LNCAP (cell line): ENCODE data around the gene RRP1.

ENCODE experiments used
- TF ChIP-seq, protein P1 (sequence below): fragments of 450-650 bp; IDR thresholded peaks from 2 replicates; pipeline ENCODE4 v1.5.1; 2017; ENCODE audit warnings: mild to moderate bottlenecking

RRP1 gene

DNA sequence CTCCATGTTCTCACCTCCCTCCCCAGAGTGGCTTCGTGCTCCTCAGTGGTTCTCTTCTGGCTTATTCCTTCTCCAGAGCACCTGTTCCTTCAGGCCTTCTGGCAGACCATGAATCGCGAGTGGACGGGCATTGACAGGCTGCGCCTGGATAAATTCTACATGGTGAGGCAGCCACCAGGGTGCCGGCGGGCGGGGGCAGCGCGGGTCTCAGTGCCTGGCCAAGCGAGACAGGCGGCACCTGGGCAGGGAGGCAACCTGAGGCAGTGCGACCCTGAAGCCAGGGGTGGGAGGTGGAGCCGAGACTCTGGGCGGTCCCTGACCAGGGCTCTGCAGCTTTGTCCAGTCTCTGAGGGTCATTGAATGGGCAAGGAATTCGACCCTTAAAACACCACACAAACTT, 3.9 kb downstream of the RRP1 start:
- TF ChIP-seq, protein P1, sequence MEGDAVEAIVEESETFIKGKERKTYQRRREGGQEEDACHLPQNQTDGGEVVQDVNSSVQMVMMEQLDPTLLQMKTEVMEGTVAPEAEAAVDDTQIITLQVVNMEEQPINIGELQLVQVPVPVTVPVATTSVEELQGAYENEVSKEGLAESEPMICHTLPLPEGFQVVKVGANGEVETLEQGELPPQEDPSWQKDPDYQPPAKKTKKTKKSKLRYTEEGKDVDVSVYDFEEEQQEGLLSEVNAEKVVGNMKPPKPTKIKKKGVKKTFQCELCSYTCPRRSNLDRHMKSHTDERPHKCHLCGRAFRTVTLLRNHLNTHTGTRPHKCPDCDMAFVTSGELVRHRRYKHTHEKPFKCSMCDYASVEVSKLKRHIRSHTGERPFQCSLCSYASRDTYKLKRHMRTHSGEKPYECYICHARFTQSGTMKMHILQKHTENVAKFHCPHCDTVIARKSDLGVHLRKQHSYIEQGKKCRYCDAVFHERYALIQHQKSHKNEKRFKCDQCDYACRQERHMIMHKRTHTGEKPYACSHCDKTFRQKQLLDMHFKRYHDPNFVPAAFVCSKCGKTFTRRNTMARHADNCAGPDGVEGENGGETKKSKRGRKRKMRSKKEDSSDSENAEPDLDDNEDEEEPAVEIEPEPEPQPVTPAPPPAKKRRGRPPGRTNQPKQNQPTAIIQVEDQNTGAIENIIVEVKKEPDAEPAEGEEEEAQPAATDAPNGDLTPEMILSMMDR: no peak

DNA sequence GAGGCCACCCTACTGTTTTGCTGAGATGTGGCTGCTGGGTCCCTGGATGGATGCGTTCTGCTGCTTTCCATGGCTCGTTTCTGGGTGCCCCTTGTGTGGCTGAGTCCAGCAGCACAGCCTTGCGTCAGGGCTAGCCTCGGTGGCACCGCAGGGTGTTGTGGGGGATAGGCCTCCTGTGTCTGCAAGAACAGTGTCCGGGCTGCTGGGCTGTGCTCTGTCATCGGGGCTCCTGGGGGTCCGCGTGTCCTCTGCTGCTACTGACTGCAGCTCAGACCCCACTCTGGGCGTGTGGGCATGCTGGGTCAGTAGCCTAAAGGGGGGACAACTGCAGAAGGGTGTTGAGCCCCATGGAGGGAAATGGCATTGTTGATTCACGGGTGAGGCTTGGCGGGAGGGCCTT, 4.9 kb downstream of the RRP1 start:
- TF ChIP-seq, protein P1: no peak

DNA sequence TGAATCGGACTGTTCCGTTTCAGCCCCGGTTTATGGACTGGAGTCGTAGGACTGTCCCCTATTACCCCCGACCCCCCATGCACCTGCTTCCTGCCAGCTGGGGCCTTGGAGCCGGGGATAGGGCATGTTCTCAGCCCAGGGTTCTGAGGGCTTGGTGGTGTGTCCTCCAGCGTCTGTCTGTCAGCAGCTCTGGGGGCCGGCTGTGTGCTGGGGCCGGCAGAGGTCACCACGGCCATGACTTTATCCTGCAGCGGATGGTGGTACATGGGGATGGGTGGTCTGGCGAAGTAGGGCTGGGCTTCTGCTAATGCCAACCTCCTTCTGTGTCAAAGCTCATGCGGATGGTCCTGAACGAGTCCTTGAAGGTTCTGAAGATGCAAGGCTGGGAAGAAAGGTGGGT, 5.5 kb downstream of the RRP1 start:
- TF ChIP-seq, protein P1: no peak

DNA sequence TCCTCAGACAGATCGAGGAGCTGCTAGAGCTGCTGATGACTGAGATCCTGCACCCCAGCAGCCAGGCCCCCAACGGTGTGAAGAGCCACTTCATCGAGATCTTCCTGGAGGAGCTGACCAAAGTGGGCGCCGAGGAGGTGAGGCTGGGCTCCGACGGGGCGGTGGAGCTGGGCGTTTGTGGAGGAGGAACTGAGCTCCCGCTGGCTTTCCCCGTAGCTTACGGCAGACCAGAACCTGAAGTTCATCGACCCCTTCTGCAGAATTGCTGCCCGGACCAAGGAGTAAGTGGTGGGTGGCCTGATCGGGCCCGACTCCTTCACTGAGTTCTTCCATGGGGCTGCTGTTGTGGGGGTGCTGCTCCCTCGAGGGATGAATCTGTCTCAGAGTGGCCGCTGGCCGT, 8.0 kb downstream of the RRP1 start:
- TF ChIP-seq, protein P1: no peak

DNA sequence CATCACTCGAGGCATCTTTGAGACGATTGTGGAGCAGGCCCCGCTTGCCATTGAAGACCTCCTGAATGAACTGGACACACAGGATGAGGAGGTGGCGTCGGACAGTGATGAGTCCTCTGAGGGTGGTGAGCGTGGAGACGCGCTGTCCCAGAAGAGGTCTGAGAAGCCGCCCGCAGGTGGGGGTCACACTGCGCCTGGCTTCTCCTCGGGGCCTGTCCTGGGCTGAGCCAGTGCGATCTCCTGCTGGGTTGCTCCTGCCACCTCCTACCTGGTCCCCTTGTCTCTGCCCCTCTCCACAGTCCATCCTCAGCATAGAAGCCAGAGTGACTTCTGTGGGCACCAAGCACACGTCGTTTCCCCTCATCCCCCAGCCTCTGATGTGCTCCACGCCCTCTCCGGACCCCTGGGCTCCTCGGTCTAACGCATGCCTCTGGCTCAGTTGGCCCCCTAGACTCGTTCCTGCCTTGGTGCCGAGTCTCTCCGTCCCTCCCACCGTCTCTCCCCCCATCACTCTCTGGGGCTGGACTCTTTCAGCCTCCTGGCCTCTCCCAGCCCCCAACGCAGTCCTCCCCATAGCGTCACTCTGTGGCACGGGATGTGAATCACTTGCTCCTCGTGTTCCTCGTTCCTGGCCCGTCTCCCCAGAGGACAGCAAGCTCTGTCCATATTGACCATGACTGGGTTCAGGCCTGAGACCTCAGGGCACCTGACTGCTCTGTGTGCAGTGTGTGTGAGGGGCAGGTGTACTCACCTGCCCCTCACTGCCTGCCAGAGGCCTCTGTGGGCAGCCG, 8.7 kb downstream of the RRP1 start:
- TF ChIP-seq, protein P1: no peak

GRCh38 chr21:43799301-43799840, 10.0 kb downstream of the RRP1 start:
- TF ChIP-seq, protein P1: no peak

- TF ChIP-seq, protein P1: no peak
Measured at GRCh38 chr21:43800124-43800523, 10.7 kb downstream of the RRP1 start.
